Stimulated activated CD4-positive, alpha-beta T cell treated with anti-CD3 and anti-CD28 coated beads, Interleukin-1b, Interleukin-23, amount 100 ng/mL, for 24 hours (primary cell): ENCODE measurements around the gene TCEAL6.
"Not testable (repeated sequence)": the region's sequence is repeated elsewhere in the genome, so short reads cannot be mapped to it uniquely, and the experiment has no call there.

Source experiments
- DNase-seq, 4 experiments: peaks; one replicate each; pipeline ENCODE4 v3.0.0-alpha.2; 2020; ENCODE audit warnings: low read depth in 4 of 4, low spot score in 1 of 4

Gene TCEAL6

DNA sequence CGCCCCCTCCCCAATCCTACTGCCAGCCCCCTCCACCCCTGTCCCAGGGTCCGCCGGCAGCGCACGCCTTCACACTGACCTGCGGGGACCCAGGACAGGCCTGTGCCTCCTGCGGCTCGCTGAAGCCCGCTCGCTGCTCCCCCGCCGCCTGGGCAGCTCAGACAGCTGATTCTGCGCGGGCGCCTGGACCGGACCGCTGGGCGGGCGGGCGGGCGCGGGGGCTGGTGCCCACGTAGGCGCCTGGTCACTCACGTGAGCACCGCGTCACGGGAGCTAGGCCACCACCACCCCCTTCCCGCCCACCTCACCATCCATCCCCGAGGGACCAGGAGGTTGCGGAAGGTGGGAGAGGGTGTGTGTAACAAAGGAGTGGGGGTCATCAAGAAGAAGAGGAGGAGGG lies at the start of gene TCEAL6:
TCEAL6 (minus strand) TSS at position 208 of the 400 bp plus-strand sequence.
- not testable (repeated sequence) for DNase-seq

DNA sequence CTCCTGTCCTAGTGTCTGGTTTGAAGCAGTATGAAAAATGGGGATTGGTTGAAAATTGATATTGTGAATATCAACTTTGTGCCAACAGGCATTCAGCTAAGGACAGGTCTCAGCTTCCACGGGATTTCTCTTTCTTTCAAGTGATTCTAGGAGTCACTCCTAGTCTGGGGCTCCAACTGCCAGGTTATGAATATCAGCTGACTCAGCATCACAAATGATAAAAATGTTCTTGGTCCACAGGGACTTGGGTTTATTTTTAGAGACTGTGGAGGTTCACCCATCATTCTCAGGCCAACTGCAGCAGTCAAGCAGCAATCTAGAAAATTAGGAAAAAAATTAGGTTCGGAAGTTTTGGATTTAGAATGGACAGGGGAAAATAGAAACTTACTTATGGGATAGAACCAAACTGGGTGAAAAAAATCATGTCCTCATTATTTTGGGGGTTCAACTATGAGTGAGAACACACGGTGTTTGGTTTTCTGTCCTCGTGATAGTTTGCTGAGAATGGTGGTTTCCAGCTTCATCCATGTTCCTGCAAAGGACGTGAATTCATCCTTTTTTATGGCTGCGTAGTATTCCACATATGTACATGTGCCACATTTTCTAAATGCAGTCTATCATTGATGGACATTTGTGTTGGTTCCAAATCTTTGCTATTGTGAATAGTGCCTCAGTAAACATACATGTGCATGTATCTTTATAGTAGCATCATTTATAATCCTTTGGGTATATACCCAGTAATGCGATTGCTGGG lies 43.9 kb upstream of the TCEAL6 start:
- no peak for DNase-seq

DNA sequence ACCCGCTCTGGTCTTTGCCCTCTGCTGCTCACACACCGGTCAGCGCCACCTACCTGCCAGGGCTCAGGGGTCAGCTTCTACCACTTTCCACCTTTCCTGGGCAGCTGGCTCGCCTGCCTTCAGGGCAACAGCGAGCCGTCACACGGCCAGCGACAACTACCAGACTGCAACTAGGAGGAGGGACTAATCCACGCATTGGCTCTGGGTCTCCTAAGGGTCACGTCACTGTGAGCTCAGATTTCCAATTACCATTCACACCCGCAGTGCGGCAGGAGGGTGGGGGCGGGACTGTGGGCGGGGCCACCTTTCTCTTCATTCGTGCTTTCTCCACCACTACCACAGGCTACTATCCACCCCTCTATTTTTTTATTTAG lies 13.5 kb upstream of the TCEAL6 start, which contains the start of gene BEX5:
BEX5 (minus strand) TSS at position 172 of the 374 bp plus-strand sequence. CDS start 1,712 bp downstream, outside the sequence.
- DNase-seq = peak in 3 of 4 experiments; percentile 13 to 34 (median 23)

DNA sequence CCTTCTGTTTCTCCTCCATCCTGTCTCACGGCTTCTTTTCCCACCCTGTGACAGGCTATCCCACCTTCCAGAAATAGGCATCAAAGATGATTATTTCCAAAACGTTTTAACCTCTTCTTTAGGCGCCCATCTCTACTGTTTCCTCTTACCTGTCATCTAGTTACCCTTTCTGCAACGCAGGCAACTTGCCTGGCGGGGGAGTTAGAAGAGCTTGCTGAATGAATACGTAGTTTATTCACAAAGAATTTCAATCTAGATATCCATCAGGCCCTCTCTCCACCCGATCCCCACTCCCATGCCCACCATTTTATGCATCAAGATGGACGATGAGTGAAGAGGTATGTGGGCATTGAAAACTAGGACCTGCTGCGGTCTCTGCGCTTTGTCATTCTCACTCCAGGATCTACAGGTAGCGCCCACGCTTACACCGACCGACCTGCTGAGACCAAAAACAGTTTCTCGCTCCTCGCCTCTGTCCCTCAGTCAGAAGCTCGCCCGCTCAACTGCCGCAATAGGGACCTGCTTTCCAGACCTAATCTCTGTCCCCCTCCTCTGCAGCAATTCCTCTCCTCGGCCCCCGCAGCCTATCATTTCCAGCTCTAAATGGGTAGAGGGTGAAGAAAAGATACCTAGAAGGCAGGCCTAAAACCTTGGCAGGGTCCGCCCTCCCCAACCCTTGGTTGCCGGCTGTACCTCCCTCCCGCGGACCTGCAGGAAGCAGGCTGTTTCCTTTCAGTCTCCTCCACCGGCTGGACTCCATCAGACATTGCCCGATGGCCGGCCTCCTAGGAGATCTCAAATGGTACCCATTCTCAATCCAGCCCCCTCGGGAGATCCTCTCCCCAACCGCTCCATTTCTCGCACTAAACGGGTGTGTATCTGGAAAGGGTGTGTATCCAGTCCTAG lies 12.9 kb upstream of the TCEAL6 start:
- no peak for DNase-seq

DNA sequence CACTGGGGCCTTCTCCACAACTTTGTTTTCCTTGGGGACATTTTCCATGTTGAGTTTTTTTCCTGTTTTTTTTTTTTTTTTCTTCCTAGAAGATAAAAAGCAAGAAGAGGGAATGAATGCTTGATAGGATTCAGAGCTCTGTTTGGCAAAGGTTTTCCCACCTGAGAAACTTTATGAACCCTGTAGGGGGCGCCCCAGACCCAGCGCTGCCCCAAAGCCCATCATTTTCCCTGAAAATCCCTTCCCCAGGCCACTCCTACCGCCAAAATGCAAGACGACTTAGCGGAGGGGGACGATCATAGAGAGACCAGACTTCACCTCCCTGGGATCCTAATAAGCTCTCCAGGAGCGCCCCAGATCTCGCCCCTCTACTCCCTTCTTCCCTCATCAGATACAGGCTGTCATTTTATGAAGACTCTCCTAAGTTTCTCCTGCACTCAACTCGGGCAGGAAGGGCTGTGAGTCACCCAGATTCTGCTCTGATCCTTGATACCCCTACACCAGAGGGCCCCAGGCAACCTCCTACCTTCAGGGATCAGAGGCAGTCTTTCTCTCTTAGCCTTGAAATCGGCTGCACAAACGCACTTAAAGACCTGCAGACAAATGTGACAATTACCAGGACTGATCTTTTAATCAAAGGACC lies 12.1 kb upstream of the TCEAL6 start:
- no peak for DNase-seq

DNA sequence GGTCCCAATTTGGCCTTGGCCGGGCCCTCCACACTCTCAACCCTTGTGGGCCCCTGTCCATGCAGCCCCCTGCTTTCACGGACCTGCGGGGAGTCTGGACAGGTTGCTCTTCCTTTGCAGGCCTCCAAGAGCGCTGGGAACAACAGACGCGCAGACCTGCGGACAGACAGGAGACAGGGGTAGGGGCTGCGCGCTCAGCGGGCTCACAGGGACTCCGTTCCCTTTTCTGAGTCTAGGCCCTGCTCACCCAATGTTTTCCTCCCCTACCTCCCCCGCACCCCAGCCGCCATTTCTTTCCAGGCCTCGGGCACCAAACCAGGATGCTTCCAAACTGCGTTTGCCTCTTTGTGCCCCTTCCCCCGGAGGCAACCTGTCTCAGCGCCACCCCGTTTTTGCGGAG lies 650 bp downstream of the TCEAL6 start:
- not testable (repeated sequence) for DNase-seq

DNA sequence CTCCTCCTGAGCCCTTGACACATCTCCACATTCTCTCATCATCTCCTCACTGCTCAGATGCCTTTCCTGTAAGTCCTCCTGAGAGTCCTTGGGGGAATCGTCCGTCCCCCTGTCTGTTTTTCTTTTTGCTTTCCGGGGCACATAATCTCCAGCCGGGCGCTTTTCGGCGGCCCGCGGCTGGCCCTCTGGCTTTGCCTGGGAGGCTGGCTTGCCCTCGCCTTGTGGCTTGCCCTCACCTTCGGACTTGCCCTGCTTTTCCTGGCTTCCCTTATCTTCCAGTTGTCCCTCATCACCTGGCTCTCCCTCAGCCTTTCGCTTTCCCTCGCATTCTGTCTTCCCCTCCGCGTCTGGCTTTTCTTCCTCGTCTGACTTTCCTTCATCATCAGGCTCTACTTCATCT lies 1.4 kb downstream of the TCEAL6 start:
- DNase-seq = not testable (repeated sequence)

DNA sequence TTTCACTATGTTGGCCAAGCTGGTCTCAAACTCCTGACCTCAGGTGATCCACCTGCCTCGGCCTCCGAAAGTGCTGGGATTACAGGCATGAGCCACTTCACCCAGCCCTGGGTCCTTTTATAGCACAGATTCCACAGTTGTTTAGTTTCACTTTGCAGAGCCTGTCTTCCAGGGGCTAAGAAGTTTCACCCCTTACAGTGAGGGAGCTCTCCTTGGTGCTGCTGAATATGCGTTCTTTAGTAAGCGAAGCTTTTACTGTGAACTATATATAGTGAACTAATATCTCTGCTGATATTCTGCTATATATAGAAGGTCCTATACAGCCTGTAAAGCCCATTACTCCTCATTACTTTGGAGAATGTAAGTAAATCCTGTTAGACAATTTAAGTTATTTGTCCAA lies 4.2 kb downstream of the TCEAL6 start:
- no peak for DNase-seq

DNA sequence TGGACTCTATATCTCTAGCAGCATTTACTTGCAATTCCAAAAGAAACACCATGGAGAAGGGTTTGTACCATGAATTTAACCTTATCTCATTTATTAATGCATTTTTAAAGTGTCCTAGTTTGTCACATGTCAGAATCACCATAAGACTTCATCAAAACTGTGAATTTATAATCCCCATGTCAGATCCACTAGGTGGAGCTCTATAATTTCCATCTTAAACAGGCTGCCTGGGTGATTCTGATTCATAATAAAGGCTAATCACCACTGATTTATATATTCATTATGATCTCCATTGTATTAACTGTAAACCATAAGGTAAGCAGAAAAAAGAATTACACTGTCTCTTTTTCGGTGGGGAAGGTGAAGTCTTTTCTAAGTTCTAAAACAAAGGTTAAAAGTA lies 12.8 kb downstream of the TCEAL6 start:
- DNase-seq = no peak

DNA sequence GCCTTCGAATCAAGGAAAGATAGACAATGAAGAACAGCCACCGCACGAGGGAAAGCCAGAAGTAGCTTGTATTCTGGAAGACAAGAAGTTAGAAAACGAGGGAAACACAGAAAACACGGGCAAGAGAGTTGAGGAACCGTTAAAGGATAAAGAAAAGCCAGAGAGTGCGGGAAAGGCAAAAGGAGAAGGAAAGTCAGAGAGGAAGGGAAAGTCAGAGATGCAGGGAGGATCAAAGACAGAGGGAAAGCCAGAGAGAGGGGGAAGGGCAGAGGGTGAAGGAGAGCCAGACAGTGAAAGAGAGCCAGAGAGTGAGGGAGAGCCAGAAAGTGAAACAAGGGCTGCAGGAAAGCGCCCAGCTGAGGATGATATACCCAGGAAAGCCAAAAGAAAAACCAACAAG lies 15.4 kb downstream of the TCEAL6 start:
- DNase-seq = no peak

DNA sequence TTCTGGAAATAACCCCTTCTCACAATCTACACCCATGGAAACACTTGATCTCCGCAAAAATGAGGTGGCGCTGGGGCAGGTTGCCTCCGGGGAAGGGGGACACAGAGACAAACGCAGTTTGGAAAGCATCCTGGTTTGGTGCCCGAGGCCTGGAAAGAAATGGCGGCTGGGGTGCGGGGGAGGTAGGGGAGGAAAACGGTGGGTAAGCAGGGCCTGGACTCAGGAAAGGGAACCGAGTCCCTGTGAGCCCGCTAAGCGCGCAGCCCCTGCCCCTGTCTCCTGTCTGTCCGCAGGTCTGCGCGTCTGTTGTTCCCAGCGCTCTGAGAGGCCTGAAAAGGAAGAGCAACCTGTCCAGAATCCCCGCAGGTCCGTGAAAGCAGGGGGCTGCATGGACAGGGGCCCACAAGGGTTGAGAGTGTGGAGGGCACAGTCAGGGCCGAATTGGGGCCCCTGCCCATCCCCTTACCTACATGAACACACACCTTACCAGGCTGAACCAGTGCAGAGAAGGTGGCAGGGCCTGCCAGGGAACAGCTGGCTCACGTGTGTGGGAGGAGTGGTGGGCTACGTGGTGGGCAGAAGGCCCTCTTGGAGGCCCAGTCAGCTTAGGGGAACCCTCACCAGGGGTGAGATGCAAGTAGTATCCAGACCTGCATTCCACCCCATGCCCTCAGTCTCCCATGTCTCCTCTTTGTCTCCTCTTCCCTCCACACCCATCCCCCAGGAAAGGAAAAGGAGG lies 16.0 kb downstream of the TCEAL6 start:
- not testable (repeated sequence) for DNase-seq

DNA sequence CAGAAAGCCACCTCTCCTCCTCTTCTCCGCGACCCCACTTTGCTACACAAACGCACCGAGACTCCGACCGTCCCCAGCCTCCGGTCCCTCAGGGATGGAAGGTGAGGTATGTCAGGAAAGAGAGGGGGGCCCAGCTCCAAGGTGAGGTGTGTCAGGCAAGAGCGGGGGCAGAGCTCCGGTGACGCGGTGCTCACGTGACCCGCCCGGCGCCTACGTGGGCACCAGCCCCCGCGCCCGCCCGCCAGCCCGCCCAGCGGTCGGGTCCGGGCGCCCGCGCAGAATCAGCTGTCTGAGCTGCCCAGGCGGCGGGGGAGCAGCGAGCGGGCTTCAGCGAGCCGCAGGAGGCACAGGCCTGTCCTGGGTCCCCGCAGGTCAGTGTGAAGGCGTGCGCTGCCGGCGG lies 16.8 kb downstream of the TCEAL6 start, which contains the start of gene TCEAL2:
TCEAL2 (plus strand) TSS at position 244 of the 400 bp plus-strand sequence. CDS start 1,152 bp downstream, outside the sequence.
- not testable (repeated sequence) for DNase-seq

DNA sequence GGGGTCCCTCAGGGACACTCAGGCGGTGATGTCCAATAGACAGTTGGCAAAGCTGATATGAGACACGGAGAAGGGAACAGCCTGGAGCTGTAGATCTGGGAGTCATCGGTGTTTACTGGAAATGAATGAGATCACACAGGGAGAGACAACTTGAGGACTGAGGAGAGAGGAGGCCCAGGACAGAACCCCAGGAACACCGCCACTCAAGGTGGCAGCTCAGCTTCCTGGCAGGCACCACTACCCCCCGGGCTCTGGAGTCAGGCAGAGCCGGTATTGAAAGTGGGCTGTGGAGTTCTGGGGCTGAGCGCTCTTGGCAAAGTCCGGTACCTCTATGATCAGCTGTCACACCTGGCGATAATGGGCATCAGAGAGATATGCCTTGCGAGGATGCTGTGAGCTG lies 17.3 kb downstream of the TCEAL6 start:
- DNase-seq = not testable (repeated sequence)

DNA sequence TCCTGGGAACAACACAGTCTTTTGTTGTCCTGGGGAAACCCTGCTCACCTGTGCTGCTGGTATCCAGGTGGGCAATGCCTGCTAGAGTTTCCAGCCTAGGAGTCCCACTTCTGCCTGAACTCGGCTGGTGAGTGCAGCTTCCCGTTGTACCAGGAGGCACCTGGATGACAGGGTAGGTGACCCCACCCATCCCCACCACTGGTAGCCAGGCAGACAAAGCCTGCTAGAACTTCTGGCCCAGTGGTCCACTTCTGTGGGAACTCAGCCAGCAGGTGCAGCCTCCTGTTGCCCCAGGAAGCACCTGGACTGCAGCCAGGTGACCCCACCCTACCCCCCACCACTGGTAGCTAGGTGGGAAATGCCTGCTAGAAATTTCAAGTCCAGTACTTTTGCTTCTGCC lies 26.5 kb downstream of the TCEAL6 start:
- DNase-seq = no peak

DNA sequence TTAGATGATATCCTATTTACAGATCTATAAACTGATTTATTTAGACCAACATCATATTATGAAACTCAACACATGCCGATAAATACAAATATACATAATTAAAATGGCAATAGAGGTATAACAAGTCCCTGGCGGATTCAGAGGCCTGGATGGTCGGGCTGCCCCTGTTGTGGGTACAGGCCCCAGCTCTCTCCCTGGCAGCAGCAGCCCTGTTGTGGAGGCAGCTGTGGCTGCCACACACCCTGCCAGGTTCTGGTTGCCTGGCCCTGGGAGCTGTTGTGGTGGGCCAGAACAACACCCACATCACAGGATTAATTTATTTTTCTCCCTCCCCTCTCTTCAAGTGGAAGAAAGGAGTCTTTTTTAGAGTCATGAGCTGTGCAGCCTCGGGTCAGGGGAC lies 28.9 kb downstream of the TCEAL6 start:
- no peak for DNase-seq
